ENCODE results near the gene GNS.

DNA sequence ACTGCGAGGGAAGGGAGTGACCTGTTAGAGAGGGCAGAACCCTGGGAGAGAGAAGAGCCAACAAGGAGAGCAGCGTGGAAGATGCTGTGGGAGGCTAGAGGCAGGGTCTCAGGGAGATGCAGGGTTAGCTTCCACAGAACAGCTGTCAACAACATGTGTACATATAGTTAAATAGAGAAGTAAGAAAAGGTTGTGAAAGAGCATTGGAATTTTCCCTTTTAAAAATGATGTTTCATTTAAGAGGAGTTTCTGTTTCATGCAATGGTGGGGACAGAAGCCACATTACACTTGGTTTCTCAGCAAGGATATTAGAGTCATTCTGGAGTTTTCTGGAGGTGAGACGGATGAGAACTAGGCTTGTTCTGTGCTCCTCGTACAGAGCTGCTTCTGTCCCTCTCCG lies 41.4 kb upstream of the GNS start:
- TF ChIP-seq KDM5A (IDR thresholded peaks at IDR 0.05) = no peak
- TF ChIP-seq RAD21 (conservative IDR thresholded peaks at IDR 0.05 in 1 of 2, IDR thresholded peaks at IDR 0.05 in 1 of 2) = no peak
- TF ChIP-seq, protein P1, sequence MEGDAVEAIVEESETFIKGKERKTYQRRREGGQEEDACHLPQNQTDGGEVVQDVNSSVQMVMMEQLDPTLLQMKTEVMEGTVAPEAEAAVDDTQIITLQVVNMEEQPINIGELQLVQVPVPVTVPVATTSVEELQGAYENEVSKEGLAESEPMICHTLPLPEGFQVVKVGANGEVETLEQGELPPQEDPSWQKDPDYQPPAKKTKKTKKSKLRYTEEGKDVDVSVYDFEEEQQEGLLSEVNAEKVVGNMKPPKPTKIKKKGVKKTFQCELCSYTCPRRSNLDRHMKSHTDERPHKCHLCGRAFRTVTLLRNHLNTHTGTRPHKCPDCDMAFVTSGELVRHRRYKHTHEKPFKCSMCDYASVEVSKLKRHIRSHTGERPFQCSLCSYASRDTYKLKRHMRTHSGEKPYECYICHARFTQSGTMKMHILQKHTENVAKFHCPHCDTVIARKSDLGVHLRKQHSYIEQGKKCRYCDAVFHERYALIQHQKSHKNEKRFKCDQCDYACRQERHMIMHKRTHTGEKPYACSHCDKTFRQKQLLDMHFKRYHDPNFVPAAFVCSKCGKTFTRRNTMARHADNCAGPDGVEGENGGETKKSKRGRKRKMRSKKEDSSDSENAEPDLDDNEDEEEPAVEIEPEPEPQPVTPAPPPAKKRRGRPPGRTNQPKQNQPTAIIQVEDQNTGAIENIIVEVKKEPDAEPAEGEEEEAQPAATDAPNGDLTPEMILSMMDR (IDR thresholded peaks at IDR 0.05) = no peak
- TF ChIP-seq GATA3 (IDR thresholded peaks at IDR 0.05; ENCODE audit: borderline replicate concordance) = no peak

All from A549 (cell line).